ENCODE measurements around the gene RIN3.

- no peak for TF ChIP-seq EZH2 (optimal IDR thresholded peaks at IDR 0.05; ENCODE audit: low read depth, low read length)
- TF ChIP-seq, protein P1, sequence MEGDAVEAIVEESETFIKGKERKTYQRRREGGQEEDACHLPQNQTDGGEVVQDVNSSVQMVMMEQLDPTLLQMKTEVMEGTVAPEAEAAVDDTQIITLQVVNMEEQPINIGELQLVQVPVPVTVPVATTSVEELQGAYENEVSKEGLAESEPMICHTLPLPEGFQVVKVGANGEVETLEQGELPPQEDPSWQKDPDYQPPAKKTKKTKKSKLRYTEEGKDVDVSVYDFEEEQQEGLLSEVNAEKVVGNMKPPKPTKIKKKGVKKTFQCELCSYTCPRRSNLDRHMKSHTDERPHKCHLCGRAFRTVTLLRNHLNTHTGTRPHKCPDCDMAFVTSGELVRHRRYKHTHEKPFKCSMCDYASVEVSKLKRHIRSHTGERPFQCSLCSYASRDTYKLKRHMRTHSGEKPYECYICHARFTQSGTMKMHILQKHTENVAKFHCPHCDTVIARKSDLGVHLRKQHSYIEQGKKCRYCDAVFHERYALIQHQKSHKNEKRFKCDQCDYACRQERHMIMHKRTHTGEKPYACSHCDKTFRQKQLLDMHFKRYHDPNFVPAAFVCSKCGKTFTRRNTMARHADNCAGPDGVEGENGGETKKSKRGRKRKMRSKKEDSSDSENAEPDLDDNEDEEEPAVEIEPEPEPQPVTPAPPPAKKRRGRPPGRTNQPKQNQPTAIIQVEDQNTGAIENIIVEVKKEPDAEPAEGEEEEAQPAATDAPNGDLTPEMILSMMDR (IDR thresholded peaks at IDR 0.05; ENCODE audit: low read length): no peak
- TF ChIP-seq EZH2phosphoT487 (IDR thresholded peaks at IDR 0.05; ENCODE audit: low read length): no peak
Observed at GRCh38 chr14:92534932-92535643, 21.5 kb downstream of the RIN3 start.
